T-helper 9 cell (primary cell): ENCODE data around the gene COL25A1.

Experiments used
- DNase-seq: peaks from one replicate; pipeline ENCODE4 v3.0.0-alpha.2; 2020

Gene COL25A1

GRCh38 chr4:108799306-108799705, 503.2 kb downstream of the COL25A1 start:
- DNase-seq = no peak

GRCh38 chr4:108796173-108796572, 506.3 kb downstream of the COL25A1 start:
- no peak for DNase-seq

DNA sequence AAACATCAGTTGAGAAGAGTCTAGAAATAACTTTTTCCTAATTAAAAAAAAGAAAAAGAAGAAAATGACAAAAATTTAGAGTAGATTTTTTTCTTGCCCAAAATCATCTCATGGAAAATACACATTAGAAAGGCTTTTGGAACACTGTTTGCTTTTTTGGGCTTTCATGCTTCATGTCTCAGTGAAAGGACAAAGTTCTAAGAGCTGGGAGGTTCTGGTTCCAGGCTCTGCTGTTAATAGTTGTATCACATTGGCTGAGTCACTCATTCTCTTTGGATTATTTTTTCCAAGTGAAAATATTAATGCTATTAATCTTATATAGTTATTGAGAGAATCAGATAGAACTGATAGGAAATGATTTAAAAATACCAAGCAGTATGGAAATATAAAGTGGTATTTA, 506.7 kb downstream of the COL25A1 start:
- DNase-seq = no peak

DNA sequence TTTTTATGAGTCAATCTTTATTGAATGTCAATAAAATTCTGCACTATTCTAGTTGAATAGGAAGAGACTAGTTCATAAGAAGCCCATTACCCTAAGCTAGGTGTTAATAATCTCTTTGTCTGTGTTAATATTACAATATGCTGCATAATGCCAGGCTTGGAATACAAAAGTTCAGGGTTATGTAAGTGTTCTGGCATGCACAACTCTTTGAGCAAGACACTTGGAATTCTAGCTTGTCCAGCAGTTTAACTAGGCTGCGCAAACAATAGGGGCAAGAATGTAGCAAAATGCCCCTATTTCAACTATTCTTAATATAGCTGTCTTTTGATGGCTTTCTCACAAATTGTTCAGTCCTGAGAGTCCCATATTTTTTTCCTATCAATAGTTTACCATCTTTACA, 508.3 kb downstream of the COL25A1 start:
- DNase-seq = no peak

DNA sequence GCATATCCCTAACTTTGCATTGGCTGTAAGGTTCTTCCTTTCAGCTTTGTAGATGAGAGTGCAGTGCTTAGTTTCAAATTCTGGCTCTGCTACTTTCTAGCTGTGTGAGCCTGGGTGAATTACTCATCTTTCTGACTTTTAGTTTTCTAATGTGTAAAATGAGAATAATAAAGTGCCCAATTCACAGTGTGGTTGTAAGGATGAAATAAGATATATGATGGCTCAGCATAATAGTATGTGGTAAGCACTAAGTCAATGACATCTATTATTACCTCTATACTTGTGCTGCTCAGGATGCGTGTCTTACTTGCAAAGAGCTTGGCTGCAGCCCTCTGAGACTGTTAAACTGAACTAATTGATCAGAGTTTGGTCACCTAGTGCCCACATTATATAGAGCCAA, 509.0 kb downstream of the COL25A1 start:
- DNase-seq = no peak

DNA sequence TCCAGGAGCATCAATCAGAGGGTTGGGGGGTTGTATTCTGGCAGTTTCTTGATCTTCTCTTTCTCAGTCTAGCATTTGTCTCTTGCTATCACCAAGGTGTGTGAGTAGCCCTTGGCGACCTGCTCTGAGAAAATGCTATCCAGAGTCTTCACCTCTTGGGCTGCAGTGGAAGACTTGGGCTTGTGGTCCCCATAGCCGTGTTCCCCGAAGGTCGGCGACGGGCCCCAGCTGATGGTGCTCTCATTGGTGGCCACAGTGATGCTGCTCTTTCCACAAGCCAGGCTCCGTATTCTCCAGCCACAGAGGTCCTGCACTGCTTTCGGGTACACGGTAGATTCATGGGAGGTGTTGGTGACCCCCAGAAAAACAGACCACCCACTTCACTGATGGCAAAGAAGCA, 513.7 kb downstream of the COL25A1 start:
- DNase-seq = no peak

GRCh38 chr4:108787724-108788123, 514.7 kb downstream of the COL25A1 start:
- DNase-seq = no peak

- no peak for DNase-seq
These were observed 515.4 kb downstream of the COL25A1 start for GRCh38 chr4:108787106-108787505.

DNA sequence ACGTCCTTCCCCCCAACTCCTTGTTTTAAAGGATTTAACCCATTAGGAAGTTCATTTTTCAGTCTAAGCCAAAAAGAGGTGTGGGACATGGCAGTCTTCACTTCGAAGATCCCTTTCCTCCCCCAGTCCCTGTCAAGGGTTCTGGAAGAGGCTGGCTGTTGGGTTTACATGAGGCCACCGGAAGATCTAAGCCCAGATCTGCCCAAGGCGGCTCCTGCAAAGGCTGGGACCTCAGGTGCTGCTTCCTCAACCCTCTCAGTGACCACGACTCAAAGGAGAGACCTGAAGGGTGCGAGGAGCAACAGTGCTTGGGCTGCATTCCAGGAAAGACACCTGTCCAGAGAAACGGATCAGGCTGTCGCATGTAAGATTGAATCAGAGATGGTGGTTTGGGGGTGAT, 516.1 kb downstream of the COL25A1 start:
- no peak for DNase-seq

DNA sequence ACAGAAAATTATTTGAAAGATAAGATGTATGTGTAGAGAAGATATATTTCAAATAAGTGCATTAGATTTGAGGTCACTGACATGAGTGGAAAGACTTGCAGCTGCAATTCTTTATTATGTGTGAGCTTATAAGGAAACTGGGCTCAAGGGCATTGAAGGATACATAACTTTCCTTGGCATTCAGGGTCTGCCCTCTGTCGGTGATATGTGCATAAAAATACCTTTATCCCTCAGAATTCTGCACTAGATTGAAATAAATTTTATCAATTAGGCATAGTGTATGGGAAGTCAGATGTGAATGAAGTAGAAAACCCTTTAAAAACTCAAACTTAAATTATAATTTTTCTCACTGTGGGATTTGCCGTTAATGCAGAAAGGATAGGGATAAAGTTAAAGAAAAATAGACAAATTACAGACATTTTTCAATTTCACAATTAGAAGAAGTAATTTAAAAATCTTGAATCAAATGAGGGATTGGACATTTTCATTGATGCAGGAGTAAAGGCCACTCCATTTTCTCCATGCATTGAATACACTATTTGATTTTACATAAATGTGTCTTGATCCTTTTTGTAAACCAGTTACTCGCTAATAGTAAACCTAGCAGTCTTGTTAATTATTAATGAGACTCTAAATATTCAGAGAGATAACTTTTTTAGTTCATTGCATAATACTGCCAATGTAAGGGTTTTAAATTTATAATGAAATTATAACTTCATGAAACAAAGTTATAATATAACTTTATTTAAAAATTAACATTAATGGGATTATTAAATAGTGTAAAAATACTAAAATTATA, 518.6 kb downstream of the COL25A1 start:
- DNase-seq = no peak

GRCh38 chr4:108779958-108780357, 522.5 kb downstream of the COL25A1 start:
- no peak for DNase-seq

DNA sequence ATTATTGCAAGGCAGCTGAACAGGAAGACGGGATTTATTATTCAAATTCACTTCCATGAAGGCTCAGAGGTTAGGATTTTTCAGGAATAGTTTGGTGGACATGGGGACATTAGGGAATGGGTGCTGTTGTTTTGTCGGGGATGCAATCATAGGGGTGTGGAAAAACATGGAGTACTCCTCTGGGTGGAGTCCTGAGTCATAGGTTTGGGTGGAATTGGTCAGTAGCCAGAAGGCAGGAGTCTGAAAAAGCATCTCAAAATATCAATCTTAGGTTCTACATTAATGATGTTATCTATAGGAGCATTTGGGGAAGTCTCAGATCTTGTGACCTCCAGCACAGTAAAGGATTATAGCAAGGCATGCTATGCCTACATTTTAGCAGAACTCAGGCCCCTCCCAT, 525.1 kb downstream of the COL25A1 start:
- DNase-seq = no peak

- DNase-seq = no peak
These were observed 526.5 kb downstream of the COL25A1 start for GRCh38 chr4:108775921-108776320.

DNA sequence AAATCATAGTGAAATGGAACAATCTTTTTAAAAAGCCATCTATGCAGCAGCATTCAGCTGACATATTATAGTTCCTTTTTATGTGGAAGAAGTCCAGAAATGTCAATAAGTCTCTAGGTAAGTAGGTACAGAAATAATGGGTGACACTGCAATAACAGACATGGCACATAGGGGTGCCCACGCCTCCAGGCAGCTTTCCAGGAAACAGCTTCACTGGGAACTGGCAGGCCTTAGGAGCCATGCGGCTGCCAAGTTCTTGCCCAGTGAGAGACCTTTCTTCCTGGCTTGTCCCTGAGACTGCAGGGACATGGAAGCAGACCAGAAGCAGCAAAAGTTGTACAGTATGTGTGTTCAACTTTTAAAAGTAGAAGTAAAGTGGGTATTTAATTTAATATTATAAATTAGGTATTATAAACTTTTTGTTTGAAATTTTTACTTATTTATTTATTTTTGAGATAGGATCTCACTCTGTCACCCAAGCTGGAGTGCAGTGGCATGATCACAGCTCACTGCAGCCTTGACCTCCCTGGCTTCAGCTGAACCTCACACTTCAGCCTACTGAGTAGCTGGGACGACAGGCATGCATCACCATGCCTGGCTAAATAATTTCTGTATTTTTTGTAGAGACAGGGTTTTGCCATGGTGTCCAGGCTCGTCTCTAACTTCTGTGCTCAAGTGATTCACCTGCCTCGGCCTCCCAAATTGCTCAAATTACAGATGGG, 527.5 kb downstream of the COL25A1 start:
- no peak for DNase-seq

DNA sequence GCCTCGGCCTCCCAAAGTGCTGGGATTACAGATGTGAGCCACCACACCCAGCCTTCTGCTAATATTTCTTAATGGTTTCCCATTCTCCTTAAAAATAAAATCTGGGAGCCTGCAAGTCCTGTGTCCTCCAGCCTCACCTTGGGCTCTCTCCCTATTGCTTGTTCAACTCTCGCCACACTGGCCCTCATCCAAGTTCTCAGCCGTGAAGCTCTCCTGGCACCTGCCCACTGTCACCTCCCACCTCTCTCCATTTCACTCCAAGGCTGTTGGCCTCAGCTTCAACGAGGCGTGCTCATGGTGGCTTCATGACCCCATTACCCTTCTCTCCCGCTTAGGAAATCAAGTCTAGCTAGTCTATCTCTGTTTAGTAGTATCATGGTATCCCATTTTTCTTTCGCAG, 530.1 kb downstream of the COL25A1 start:
- no peak for DNase-seq

DNA sequence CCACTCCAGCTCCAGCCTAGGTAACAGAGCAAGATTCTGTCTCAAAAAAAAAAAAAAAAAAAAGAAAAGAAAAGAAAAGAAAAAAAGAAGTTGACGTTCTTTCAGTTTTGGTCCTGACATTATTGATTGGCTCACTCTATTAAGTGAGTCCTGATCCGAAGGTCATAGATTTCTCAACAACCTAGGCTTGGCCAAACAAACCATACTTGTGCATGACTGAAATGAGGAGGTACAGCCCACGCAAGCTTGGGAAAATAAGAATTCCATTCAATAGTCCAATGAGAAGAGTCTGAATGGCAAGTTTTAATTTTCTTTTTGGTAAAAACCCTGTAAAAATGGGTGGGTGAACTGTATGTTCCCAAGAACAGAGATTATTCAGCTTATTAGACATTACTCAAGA, 536.4 kb downstream of the COL25A1 start:
- no peak for DNase-seq

- DNase-seq = no peak
These were observed 538.5 kb downstream of the COL25A1 start for GRCh38 chr4:108763986-108764385.

DNA sequence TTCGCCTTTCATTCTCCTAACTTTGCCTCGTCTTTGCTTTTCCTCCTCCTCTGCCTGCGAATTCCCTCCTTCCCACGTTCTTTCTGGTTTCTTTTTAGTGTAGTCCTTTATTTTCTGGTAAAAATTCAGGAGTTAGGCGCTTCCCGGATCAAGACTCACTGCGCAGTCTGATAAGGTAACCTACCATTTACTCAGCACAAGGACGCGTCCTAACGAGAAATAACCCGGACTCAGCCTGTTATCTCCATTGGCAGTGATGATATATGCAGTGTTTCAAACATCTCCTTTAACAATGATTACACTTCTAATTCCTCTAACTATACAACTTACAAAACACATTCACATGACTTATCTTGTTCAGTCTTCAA, 539.2 kb downstream of the COL25A1 start:
- DNase-seq = no peak

DNA sequence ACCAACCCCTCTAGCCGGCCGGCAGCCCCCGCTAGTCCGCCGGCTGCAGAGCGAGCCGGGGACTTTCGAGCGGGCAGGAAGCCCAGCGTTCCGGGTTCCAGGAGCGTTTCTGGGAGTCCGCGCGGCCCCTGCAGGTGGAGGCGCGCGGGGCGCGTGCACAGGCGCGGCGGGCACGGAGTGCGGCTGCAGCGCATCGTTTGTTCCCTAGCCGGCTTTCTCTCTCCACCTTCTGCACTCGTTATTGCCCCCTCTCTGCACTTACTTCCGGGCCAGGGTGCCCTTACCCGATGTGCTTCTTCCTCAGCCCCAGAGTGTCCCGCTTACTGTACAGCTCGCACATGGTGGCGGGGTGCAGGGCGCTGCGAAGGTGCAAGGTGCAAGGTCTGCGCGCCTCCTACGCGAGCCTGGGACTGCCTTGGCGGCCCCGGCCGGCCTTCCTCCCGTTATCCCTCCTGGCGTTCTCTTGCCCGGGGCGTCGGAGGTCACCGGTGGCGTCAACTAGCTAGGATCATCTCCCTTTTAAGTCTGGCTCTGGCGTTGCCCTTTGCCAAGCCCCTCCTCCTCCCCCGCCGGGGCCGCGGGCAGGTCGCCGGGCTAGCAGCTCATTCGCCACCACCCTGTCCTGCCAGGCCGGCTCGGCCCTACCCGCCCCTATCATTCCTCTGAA, 539.8 kb downstream of the COL25A1 start, which contains the start of gene ETNPPL:
Gene ETNPPL (minus strand): TSS at position 495 of the 667 bp plus-strand sequence. CDS start 155 bp downstream, at position 340.
- DNase-seq = no peak
